Astrocyte of the cerebellum (primary cell): Measurements from ENCODE around the gene ACOT4.

Experiments used
- DNase-seq: peaks from one replicate; pipeline ENCODE4 v3.0.0-alpha.2; 2011; ENCODE audit warnings: low read depth
- H3K4me3 ChIP-seq: 2 replicates; pipeline ENCODE4 v1.5.1; 2011; ENCODE audit warnings: mild to moderate bottlenecking, low read depth, low read length, moderate library complexity
- CTCF ChIP-seq: IDR thresholded peaks from 2 replicates; pipeline ENCODE4 v1.5.1; 2012; ENCODE audit warnings: low read length, low read depth, moderate library complexity, mild to moderate bottlenecking; ENCODE audit errors: missing control alignments
- in situ Hi-C: cut with HindIII; loops from 2 replicates; pipeline ENCODE4 v1.10.0; 2017; ENCODE audit warnings: low sequenced_read_pairs

ACOT4 gene

GRCh38 chr14:73607241-73607640, 15.6 kb downstream of the ACOT4 start:
- TF ChIP-seq CTCF, result no peak
- in situ Hi-C loops, result no loop called here

GRCh38 chr14:73610687-73611086, 19.0 kb downstream of the ACOT4 start:
- H3K4me3 ChIP-seq, result no peak overlapping the region
- DNase-seq, result no peak
- TF ChIP-seq CTCF, result no peak
- in situ Hi-C loops, result no loop called here

More at GRCh38 chr14:73607241-73607640, 15.6 kb downstream of the ACOT4 start:
- H3K4me3 ChIP-seq, result no peak overlapping the region
- no peak for DNase-seq

GRCh38 chr14:73612339-73613045, 20.8 kb downstream of the ACOT4 start, which contains the start of gene ACOT6:
ACOT6 (plus strand) TSS chr14:73612517; CDS start chr14:73612572, 55 bp downstream.
- peak within 1 kb of the TSS; percentile 54 for H3K4me3 ChIP-seq
- no peak for TF ChIP-seq CTCF
- in situ Hi-C loops, result no loop called here
- DNase-seq, result no peak

- DNase-seq, result no peak
- peak overlapping the region; percentile 54 for H3K4me3 ChIP-seq
- in situ Hi-C loops, result no loop called here
- TF ChIP-seq CTCF, result no peak
Observed at GRCh38 chr14:73613046-73613383, 21.3 kb downstream of the ACOT4 start.

- H3K4me3 ChIP-seq, result no peak overlapping the region
- in situ Hi-C loops, result no loop called here
- DNase-seq, result no peak
- no peak for TF ChIP-seq CTCF
Observed at GRCh38 chr14:73613419-73613963, 21.8 kb downstream of the ACOT4 start.

- no peak for TF ChIP-seq CTCF
- no peak overlapping the region for H3K4me3 ChIP-seq
- DNase-seq, result no peak
- in situ Hi-C loops, result no loop called here
Observed at GRCh38 chr14:73616831-73617230, 25.2 kb downstream of the ACOT4 start.
